Hepatocyte (in vitro differentiated cells): ENCODE measurements around the gene SLC39A10.

Experiments
- CTCF ChIP-seq: fragments of 200-600 bp; sonication (generic); IDR thresholded peaks from 2 replicates; pipeline ENCODE4 v1.5.1; 2016; ENCODE audit warnings: antibody characterized with exemption, mild to moderate bottlenecking; ENCODE audit not compliant: poor library complexity
- EZH2 ChIP-seq: fragments of 200-600 bp; sonication (generic); IDR thresholded peaks from 2 replicates; pipeline ENCODE4 v1.6.1; 2016; ENCODE audit warnings: antibody characterized with exemption, mild to moderate bottlenecking, borderline replicate concordance
- EZH2phosphoT487 ChIP-seq: fragments of 200-600 bp; sonication (generic); IDR thresholded peaks from one replicate; pipeline ENCODE4 v1.6.1; 2018; ENCODE audit warnings: antibody characterized with exemption, mild to moderate bottlenecking, low read depth, moderate library complexity; ENCODE audit not compliant: unreplicated experiment, severe bottlenecking

- no peak for TF ChIP-seq EZH2phosphoT487
- TF ChIP-seq CTCF = no peak
- no peak for TF ChIP-seq EZH2
Measured at GRCh38 chr2:195695002-195695631, 38.1 kb downstream of the SLC39A10 start.
